Cardiac muscle cell (in vitro differentiated cells and primary cell): Measurements from ENCODE around the gene PRR33. TPM values are rescaled to one million over a fixed set of nuclear protein-coding genes. Genes with fewer than 3 reads are reported as not detected.

Experiments
- DNase-seq, 2 donors: peaks; one replicate each; pipeline versions ENCODE4 v3.0.0 to v3.0.0-alpha.2; 2010 to 2017; ENCODE audit warnings: low read depth in 1 of 2, low spot score in 1 of 2
- H3K27ac ChIP-seq: fragments of 200-600 bp; sonication (generic); 2 replicates; pipeline ENCODE4 v1.5.1; 2016
- H3K27me3 ChIP-seq: fragments of 200-600 bp; sonication (generic); 2 replicates; pipeline ENCODE4 v1.6.0; 2016; ENCODE audit warnings: control low read depth
- H3K36me3 ChIP-seq: fragments of 200-600 bp; sonication (generic); 2 replicates; pipeline ENCODE4 v1.5.1; 2016; ENCODE audit warnings: control low read depth
- H3K4me1 ChIP-seq: fragments of 200-600 bp; sonication (generic); 2 replicates; pipeline ENCODE4 v1.8.1; 2017; ENCODE audit warnings: low read depth, mild to moderate bottlenecking, mixed run types
- H3K4me3 ChIP-seq: fragments of 200-600 bp; sonication (generic); 2 replicates; pipeline ENCODE4 v1.5.1; 2016; ENCODE audit warnings: mild to moderate bottlenecking
- H3K9me3 ChIP-seq: fragments of 200-600 bp; sonication (generic); 2 replicates; pipeline ENCODE4 v1.5.1; 2017; ENCODE audit warnings: low read depth, mild to moderate bottlenecking, control low read depth
- polyA plus RNA-seq: library from polyadenylated mRNA; unstranded; fragments of >200 nt; fragmentation: Nextera tagmentation; extraction: Ambion mirVana; gene quantifications from 2 replicates; pipeline ENCODE4 v1.2.1, GENCODE V29; 2016
- total RNA-seq: library from RNA; depleted of rRNA; stranded (reverse); fragments of >200 nt; gene quantifications from 2 replicates; pipeline ENCODE4 v1.2.3, GENCODE V29; 2016
- TF ChIP-seq, protein P1 (sequence below): IDR thresholded peaks from 2 replicates; pipeline ENCODE4 v1.5.1; 2012; ENCODE audit warnings: low read depth, mild to moderate bottlenecking, low read length

Gene PRR33
- total and polyA plus RNA-seq, 2 experiments from 2014 or later: not detected

DNA sequence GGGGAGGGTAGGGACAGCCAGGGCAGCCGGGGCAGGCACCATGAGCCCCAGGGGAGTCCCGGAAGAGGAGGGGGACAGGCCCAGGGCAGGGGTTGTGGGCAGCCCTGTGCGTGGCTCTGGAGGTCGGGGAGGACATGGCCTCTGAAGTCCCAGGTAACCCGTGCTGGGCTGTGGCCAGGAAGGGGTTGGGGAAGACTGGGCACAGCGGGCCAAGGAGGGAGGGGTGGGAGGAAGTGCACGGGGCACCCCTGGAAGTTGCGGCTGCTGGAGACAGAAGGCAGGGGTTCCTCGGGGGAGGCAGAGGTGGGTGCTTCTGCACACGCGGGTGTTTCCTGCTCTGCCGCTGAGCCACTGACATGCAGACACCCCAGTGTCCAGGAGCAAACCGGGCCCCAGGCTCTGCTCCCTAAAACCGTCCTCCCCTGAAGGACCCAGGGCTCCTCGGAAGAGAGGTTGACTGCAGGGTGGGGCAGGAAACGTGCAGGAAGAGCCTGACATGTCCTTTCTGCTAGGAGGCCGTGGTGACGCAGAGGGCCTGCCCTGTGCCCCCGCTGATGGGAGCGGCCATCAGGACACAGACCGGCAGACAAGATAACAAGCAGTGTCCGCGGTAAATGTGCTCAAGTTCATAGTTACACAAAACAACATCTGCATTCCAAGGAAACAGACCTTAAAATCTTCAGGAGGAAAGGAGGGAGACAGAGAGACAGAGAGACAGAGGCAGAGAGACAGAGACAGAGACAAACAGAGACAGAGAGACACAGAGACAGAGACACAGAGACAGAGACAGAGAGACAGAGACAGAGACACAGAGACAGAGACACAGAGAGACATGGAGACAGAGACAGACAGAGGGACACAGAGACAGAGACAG, 47.2 kb downstream of the PRR33 start:
- DNase-seq: peak in 1 of 2 donors; percentile 51
- H3K9me3 ChIP-seq: no peaks in the 10 kb centered on the region
- H3K27me3 ChIP-seq: no peaks in the 10 kb centered on the region
- no peaks in the 10 kb centered on the region for H3K36me3 ChIP-seq
- H3K4me1 ChIP-seq: peaks cover 21% of the 10 kb centered on the region
- H3K27ac ChIP-seq: no peak overlapping the region
- no peak overlapping the region for H3K4me3 ChIP-seq
- TF ChIP-seq, protein P1, sequence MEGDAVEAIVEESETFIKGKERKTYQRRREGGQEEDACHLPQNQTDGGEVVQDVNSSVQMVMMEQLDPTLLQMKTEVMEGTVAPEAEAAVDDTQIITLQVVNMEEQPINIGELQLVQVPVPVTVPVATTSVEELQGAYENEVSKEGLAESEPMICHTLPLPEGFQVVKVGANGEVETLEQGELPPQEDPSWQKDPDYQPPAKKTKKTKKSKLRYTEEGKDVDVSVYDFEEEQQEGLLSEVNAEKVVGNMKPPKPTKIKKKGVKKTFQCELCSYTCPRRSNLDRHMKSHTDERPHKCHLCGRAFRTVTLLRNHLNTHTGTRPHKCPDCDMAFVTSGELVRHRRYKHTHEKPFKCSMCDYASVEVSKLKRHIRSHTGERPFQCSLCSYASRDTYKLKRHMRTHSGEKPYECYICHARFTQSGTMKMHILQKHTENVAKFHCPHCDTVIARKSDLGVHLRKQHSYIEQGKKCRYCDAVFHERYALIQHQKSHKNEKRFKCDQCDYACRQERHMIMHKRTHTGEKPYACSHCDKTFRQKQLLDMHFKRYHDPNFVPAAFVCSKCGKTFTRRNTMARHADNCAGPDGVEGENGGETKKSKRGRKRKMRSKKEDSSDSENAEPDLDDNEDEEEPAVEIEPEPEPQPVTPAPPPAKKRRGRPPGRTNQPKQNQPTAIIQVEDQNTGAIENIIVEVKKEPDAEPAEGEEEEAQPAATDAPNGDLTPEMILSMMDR: no peak

DNA sequence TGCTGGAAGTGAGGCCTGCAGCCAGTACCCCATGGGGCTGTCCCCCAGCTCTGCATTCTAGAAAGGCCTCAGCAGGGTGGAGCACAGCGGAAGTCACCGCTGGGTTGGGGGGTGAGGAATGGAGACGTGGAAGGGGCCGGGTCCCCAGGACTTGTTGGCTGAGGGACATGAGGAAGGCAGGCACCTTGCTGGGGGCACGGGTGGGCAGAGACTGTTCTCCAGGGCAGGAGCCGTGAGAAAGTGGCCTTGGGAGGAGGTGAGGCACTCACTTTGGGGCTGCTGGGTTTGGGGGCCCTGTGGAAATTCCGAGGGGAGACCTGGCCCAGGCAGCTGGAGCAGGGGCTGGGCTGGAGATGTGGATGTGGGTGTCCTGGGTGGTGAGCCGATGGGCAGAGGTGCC, 47.9 kb downstream of the PRR33 start:
- no peak for DNase-seq
- Histone ChIP-seq H3K27ac (no peak overlapping the region), H3K27me3 (no peaks in the 10 kb centered on the region), H3K36me3 (no peaks in the 10 kb centered on the region), H3K4me1 (peaks cover 27% of the 10 kb centered on the region), H3K4me3 (no peak overlapping the region), H3K9me3 (no peaks in the 10 kb centered on the region)
- TF ChIP-seq, protein P1: no peak

DNA sequence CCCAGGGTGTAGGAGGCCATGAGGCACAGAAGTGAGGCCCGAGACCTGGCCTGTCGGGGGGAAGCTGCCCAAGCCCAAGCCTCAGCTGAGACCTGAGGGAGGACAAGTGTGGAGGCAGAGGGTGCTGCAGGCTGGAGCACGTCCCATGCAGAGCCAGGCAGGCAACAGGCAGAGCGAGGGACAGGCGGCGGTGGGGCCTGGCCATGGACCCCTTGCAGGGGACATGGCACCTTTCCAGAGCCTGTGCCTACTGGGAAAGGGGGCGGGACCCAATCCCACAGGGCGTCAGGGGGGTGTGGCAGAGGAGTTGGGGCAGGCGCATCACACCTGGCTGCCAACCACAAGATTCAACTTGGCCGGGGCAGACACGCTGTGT, 48.6 kb downstream of the PRR33 start:
- Histone ChIP-seq H3K27ac (peak overlapping the region; percentile 32), H3K4me3 (no peak overlapping the region), H3K9me3 (no peaks in the 10 kb centered on the region), H3K27me3 (no peaks in the 10 kb centered on the region), H3K4me1 (peaks cover 34% of the 10 kb centered on the region), H3K36me3 (no peaks in the 10 kb centered on the region)
- DNase-seq: no peak
- TF ChIP-seq, protein P1: no peak

DNA sequence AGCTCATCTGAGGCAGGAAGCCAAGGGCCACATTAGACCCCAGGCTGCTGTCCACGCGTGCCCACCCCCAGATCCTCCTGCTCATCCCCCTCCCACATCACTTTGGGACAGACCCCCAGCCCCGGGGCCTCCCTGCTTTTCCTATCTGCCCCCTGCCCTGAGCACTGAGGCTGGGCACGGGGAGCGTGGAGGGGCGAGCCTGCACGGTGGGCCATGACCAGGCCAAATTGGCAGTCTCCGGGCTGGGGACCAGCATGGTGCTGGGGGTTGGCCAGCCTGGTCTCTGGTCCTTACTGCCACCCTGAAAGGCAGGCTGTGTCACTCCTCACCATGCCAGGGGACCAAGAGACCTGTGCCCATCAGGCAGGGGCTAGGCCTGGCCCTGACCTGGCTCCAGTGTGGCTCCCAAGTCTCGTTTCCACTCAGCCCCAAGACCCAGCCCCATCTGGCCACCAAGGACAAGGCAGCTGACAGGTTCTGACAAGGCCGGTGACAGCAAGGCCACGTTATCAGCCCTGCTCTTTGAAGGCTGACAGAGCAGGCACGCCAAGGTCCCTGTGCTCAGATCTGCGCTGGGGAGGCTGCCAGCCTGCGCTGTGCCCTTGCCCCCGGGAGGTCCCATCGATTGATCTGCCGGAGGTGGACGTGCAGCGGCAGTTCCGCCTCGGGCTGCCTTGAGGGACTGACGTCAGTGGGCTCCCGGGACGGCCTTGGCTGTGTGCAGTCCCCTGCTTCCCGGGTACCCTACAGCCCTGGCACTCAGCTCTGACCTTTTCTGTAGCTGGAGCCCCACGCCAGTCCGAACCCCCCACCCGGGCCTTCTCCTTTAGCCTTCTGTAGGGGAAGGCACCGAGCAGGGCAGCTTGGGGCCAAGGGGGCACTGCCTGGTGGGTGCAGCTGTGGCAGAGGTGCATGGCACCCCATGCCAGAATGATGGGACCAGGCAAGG, 49.3 kb downstream of the PRR33 start:
- Histone ChIP-seq H3K27me3 (no peaks in the 10 kb centered on the region), H3K27ac (peak overlapping the region; percentile 32), H3K4me1 (peaks cover 36% of the 10 kb centered on the region), H3K9me3 (no peaks in the 10 kb centered on the region), H3K4me3 (no peak overlapping the region), H3K36me3 (no peaks in the 10 kb centered on the region)
- peak in 1 of 2 donors; percentile 54 for DNase-seq
- TF ChIP-seq, protein P1: no peak

DNA sequence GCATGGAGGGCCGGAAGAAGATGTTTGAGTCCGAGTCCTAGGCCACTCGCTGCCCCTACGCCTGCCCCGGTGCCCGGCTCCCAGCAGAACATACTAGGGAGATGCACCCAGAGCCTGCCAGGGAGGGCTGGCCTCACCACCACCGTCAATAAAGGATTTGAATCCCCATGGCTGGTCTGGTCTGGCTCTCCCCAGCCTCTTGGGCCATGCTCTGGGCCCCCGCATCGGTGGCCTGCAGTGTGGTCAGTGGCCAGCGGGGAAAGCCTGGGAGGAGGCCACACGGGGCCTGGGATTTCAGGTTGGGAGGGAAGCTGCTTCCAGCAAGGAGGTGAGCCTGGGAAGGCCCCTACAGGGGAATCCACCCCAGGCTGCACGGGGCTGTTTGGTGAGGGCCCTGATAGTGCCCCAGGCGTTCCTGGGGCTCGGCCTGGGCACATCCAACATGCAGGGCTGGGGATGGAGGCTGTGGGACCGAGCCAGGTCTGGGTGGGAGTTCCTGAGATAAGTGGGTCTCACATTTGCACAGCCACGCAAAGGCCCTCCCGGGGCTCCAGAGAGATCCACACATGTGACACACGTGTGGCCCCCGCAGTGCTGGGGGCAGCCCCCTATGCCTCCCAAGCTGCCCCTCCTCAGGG, 50.1 kb downstream of the PRR33 start:
- Histone ChIP-seq H3K4me1 (peaks cover 36% of the 10 kb centered on the region), H3K36me3 (no peaks in the 10 kb centered on the region), H3K27me3 (no peaks in the 10 kb centered on the region), H3K4me3 (no peak overlapping the region), H3K9me3 (no peaks in the 10 kb centered on the region), H3K27ac (no peak overlapping the region)
- DNase-seq: no peak
- TF ChIP-seq, protein P1: no peak
